ENCODE data around the gene ALLC. TPM values are rescaled to one million over a fixed set of nuclear protein-coding genes. Genes with fewer than 3 reads are reported as not detected.

Gene ALLC
- total and polyA plus RNA-seq, 2 experiments from 2014 or later: not detected

DNA sequence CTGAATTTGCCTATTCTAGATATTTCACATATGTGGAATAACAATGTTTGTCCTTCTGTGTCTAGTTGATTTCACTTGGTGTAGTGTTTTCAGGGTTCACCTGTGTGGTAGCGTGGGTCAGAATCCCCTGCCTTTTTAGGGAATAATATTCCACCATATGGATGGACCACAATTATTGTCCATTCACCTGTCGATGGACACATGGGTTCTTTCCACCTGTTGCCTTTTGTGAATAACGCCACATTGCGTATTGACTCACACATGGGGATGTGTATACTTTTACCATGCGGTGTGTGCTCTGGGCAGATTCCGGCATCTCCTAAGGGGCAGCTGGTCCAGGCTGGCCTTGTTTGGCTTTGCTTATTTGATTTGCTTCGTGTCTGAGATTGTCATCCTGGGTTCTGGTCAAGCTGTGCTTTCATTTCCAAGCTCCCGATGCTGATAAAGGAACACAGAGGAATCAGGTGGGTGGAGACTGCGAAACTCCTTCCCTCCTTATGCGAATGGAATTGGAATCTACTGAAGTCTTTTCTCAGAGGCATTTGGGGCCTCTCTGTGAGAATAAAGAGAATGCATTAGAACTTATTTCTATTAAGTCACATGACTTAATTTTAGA is 18.9 kb upstream of the ALLC start:
- Histone ChIP-seq H2AFZ (no peak overlapping the region), H3K4me2 (no peak overlapping the region), H3K4me1 (ENCODE audit: insufficient read depth) (no peaks in the 10 kb centered on the region), H3K36me3 (ENCODE audit: insufficient read depth) (no peaks in the 10 kb centered on the region), H3K4me3 (no peak overlapping the region), H3K79me2 (replicated peaks; ENCODE audit: insufficient read depth) (no peaks in the 10 kb centered on the region), H3F3A (replicated peaks; ENCODE audit: low read depth) (no peaks in the 10 kb centered on the region), H4K20me1 (replicated peaks; ENCODE audit: insufficient read depth) (no peaks in the 10 kb centered on the region), H3K9me2 (ENCODE audit: insufficient read depth) (no peaks in the 10 kb centered on the region), H3K27me3 (ENCODE audit: insufficient read depth) (no peaks in the 10 kb centered on the region), H3K27ac (ENCODE audit: low read depth) (no peak overlapping the region)
- H3K27me3 Mint-ChIP-seq (ENCODE audit: insufficient read depth, low read depth, poor library complexity): peaks cover 17% of the 10 kb centered on the region
- H3K4me3 Mint-ChIP-seq: no peak overlapping the region
- H3K36me3 Mint-ChIP-seq (ENCODE audit: low read depth): no peaks in the 10 kb centered on the region; the same call in 2 of the 3 replicates
- ATAC-seq (no peak), DNase-seq (ENCODE audit: low spot score) (no peak)
- no peak overlapping the region for H3K27ac Mint-ChIP-seq
- H3K9me3 Mint-ChIP-seq: no peaks in the 10 kb centered on the region; the same call in 2 of the 3 replicates
- TF ChIP-seq CTCF (conservative IDR thresholded peaks at IDR 0.05; ENCODE audit: low read depth in 2 of 2) (no peak), EZH2phosphoT487 (IDR thresholded peaks at IDR 0.05; ENCODE audit: unreplicated experiment) (no peak), JUNB (IDR thresholded peaks at IDR 0.05; ENCODE audit: unreplicated experiment) (no peak), CREB1 (CRISPR knock-in tag; IDR thresholded peaks at IDR 0.05; ENCODE audit: low read depth) (no peak), EZH2 (IDR thresholded peaks at IDR 0.05; ENCODE audit: low read depth, unreplicated experiment) (no peak), REST (IDR thresholded peaks at IDR 0.05; ENCODE audit: unreplicated experiment) (no peak), ZNF462 (CRISPR knock-in tag; IDR thresholded peaks at IDR 0.05) (no peak), ZNF114 (CRISPR knock-in tag; IDR thresholded peaks at IDR 0.05) (no peak), ZNF331 (CRISPR knock-in tag; IDR thresholded peaks at IDR 0.05; ENCODE audit: low read depth) (no peak), POLR2AphosphoS5 (IDR thresholded peaks at IDR 0.05; ENCODE audit: low read depth) (no peak), NANOG (IDR thresholded peaks at IDR 0.05; ENCODE audit: borderline replicate concordance) (no peak), STAT1 (IDR thresholded peaks at IDR 0.05; ENCODE audit: unreplicated experiment) (no peak)
- TF ChIP-seq, protein P1, sequence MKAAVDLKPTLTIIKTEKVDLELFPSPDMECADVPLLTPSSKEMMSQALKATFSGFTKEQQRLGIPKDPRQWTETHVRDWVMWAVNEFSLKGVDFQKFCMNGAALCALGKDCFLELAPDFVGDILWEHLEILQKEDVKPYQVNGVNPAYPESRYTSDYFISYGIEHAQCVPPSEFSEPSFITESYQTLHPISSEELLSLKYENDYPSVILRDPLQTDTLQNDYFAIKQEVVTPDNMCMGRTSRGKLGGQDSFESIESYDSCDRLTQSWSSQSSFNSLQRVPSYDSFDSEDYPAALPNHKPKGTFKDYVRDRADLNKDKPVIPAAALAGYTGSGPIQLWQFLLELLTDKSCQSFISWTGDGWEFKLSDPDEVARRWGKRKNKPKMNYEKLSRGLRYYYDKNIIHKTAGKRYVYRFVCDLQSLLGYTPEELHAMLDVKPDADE (IDR thresholded peaks at IDR 0.05): no peak
- H3K4me1 Mint-ChIP-seq: peaks cover under 1% of the 10 kb centered on the region; the same call in 2 of the 3 replicates

Measured in GM23338 (cell line).